LNCaP clone FGC (cell line): Measurements from ENCODE around the gene COL2A1.

Experiments used
- DNase-seq: peaks from one replicate; pipeline ENCODE4 v3.0.0-alpha.2; 2011; ENCODE audit warnings: low read depth
- H3K4me3 ChIP-seq: 2 replicates; pipeline ENCODE4 v1.5.1; 2011; ENCODE audit warnings: mild to moderate bottlenecking, low read depth, low read length, control low read depth
- TF ChIP-seq, protein P1 (sequence below): IDR thresholded peaks from 2 replicates; pipeline ENCODE4 v1.5.1; 2012; ENCODE audit warnings: mild to moderate bottlenecking; ENCODE audit not compliant: control insufficient read depth, insufficient read depth; ENCODE audit errors: extremely low read depth

COL2A1 gene

GRCh38 chr12:48030173-48030650, 25.9 kb upstream of the COL2A1 start:
- TF ChIP-seq, protein P1, sequence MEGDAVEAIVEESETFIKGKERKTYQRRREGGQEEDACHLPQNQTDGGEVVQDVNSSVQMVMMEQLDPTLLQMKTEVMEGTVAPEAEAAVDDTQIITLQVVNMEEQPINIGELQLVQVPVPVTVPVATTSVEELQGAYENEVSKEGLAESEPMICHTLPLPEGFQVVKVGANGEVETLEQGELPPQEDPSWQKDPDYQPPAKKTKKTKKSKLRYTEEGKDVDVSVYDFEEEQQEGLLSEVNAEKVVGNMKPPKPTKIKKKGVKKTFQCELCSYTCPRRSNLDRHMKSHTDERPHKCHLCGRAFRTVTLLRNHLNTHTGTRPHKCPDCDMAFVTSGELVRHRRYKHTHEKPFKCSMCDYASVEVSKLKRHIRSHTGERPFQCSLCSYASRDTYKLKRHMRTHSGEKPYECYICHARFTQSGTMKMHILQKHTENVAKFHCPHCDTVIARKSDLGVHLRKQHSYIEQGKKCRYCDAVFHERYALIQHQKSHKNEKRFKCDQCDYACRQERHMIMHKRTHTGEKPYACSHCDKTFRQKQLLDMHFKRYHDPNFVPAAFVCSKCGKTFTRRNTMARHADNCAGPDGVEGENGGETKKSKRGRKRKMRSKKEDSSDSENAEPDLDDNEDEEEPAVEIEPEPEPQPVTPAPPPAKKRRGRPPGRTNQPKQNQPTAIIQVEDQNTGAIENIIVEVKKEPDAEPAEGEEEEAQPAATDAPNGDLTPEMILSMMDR: peak; percentile 24; the same call in 1 of the 2 replicates
- DNase-seq: no peak
- no peak overlapping the region for H3K4me3 ChIP-seq

DNA sequence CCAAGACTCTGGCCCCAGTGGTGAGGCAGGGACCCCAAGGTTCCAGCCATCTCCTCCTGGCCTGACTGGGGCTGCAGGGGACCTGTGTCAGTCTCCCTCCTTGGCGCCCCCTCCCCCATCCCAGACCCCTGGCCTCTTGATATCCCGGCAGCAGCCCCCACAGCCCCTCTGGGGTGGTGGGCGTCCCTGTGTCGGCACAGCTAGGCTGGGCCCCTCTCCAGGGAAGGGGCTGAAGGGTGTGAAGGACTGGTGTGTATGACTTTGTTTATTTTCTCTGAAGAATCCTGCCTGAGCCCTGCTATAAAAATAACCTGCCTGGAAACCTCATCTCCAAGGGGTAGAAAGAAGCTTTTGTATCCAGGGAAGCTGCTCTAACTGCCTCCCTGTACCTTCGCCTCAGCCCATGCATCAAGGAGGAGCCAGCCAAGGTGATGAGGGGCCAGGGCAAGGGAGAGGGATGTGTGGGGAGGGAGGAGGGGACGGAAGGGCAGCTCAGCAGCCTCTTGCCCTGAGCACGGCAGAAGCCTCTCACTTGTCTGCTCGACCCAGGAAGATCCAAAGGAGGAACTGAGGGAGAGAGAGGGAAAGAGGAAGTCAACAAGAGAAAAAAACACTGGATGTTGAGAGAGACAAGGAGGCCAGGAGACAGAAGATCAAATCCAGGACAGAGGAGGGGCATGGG, 25.4 kb upstream of the COL2A1 start:
- H3K4me3 ChIP-seq: no peak overlapping the region
- TF ChIP-seq, protein P1: no peak
- no peak for DNase-seq

- TF ChIP-seq, protein P1: no peak
- H3K4me3 ChIP-seq: no peak overlapping the region
- no peak for DNase-seq
Measured at GRCh38 chr12:48028541-48029431, 24.5 kb upstream of the COL2A1 start.

DNA sequence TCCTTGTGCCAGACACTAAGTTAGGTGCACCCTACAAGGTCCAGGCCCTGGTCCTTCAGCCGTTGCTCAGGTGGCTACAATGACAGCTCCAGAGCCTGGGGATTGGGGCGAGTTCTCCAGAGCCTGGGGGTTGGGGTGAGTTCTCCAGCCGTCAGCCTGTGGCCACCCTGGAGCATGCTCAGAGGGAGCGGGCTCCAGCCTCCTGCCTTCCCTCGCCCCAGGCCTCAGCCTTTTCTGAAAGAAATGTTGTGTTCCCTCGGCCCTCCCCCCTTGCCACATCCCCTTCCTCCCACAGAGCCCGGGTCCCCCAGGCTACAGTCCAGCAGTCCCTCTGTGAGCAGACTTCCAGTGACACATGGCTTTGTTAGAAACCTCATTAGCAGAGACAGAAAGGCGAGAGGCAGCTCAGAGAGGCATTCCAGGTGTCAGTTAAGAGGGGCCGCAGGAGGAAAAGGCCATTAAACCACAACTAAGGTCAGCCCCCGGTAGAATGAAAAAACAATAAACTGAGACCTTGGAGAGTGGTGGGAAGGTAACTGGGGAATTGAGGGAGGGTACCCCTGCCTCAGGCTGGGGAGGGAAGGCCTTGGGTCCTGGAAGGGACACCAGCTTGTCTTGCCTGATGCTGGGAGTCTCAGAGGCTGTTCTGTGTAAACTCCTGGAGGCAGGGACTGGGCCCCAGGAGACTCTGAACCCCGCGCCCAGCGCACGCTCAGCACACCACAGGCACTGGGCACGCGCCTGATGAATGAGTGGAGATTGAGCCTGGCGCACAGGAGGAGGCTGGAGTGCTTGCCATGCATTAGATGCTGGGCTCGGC, 23.1 kb upstream of the COL2A1 start:
- H3K4me3 ChIP-seq: no peak overlapping the region
- TF ChIP-seq, protein P1: no peak
- DNase-seq: no peak

DNA sequence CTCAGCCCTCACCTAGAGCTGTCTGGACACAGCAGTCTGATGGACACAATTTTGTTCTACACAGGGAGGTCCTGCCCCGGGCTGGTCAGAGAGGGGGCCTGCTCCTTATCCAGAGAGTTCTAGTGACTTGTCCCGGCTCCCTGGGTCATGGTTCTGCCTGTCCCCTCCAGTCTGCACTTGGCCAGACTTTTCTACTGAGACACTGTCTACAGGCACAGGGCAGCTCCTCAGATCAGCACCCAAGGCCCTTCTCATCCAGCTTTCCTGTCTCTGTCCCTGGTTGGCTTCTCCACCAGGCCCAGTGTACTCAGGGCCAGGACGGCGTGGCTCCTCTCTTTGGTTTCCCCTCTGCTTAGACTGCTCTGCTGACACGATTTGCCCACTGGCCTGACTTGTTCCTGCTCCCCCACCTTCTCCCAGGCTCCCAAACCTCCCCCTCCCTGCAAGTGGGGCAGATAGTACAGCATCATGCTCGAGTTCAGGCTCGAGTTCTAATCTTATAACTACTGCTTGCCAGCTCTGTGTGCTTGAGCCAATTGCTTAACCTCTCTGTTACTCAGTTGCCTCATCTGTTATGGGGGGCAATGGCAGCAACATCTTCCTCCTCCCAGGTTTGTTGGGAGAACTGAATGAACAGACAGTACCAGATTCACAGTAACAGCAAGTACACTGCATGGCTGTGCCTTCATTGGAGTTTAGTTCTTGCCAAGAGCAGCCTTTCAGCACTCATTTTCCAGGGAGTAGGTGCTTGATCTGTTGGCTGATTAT, 22.0 kb upstream of the COL2A1 start:
- TF ChIP-seq, protein P1: no peak
- H3K4me3 ChIP-seq: no peak overlapping the region
- DNase-seq: no peak

GRCh38 chr12:48025281-48025680, 21.0 kb upstream of the COL2A1 start:
- TF ChIP-seq, protein P1: no peak
- DNase-seq: no peak
- no peak overlapping the region for H3K4me3 ChIP-seq
